H1 (cell line): Measurements from ENCODE around the gene SCAP. TPM values are rescaled to one million over a fixed set of nuclear protein-coding genes. Genes with fewer than 3 reads are reported as not detected.

Source experiments
- CTCF ChIA-PET: fragments of 300-600 bp; sonication (Branson Sonifier 250); formaldehyde crosslinking; loops from one replicate; lab custom pipeline; 2021; ENCODE audit not compliant: partially characterized antibody; lab: Charles Lee
- POLR2A ChIA-PET: fragments of 300-600 bp; sonication (Branson Sonifier 250); formaldehyde crosslinking; loops from one replicate; lab custom pipeline; 2021; ENCODE audit warnings: inconsistent platforms; ENCODE audit not compliant: partially characterized antibody; lab: Charles Lee
- DNase-seq, 2 experiments: peaks; one replicate each; pipeline versions ENCODE4 v3.0.0 to v3.0.0-alpha.2; 2010 to 2022; ENCODE audit warnings: low spot score in 2 of 2, low read depth in 1 of 2, mixed read lengths in 1 of 2
- FAIRE-seq: peaks from 2 replicates; lab custom pipeline; 2011; peaks lifted over from hg19 to GRCh38; lab: Jason Lieb, UNC
- H2AFZ ChIP-seq: 2 replicates; pipeline ENCODE4 v1.8.1; 2012; ENCODE audit warnings: low read length, inconsistent platforms
- H2AK5ac ChIP-seq: 2 replicates; pipeline ENCODE4 v1.6.1; 2013; ENCODE audit warnings: low read depth, low read length
- H2BK120ac ChIP-seq: replicated peaks from 2 replicates; pipeline ENCODE3; 2013; ENCODE audit warnings: low read depth, low read length, inconsistent platforms
- H2BK12ac ChIP-seq: 2 replicates; pipeline ENCODE4 v1.6.1; 2013; ENCODE audit warnings: low read depth, low read length
- H2BK15ac ChIP-seq: 2 replicates; pipeline ENCODE4 v1.6.1; 2013; ENCODE audit warnings: low read length
- H2BK20ac ChIP-seq: 2 replicates; pipeline ENCODE4 v1.6.1; 2013; ENCODE audit warnings: low read length
- H2BK5ac ChIP-seq: 2 replicates; pipeline ENCODE4 v1.6.1; 2013; ENCODE audit warnings: low read depth, low read length
- H3K14ac ChIP-seq: 2 replicates; pipeline ENCODE4 v1.6.1; 2013; ENCODE audit warnings: inconsistent platforms; ENCODE audit not compliant: insufficient read length
- H3K18ac ChIP-seq: 2 replicates; pipeline ENCODE4 v1.6.1; 2013; ENCODE audit warnings: low read length; ENCODE audit errors: extremely low read depth
- H3K23ac ChIP-seq: 2 replicates; pipeline ENCODE4 v1.6.1; 2013; ENCODE audit warnings: inconsistent platforms; ENCODE audit not compliant: insufficient read length
- H3K23me2 ChIP-seq: 2 replicates; pipeline ENCODE4 v1.6.1; 2013; ENCODE audit warnings: low read depth, low read length
- H3K27ac ChIP-seq: 2 replicates; pipeline ENCODE4 v1.6.1; 2011; ENCODE audit warnings: low read depth, low read length, inconsistent platforms
- H3K27me3 ChIP-seq, 4 experiments: replicated peaks in 1 of 4; 1 replicate in 1 of 4; 2 replicates in 3 of 4; pipeline versions ENCODE4 v1.6.1 to v1.8.1; 2011 to 2013; ENCODE audit warnings: low read length in 3 of 4, mild to moderate bottlenecking in 3 of 4, inconsistent platforms in 2 of 4, mixed read lengths in 2 of 4, moderate library complexity in 1 of 4; ENCODE audit not compliant: control insufficient read depth in 3 of 4, insufficient read depth in 3 of 4; ENCODE audit errors: extremely low read depth in 1 of 4
- H3K36me3 ChIP-seq, 4 experiments: 2 replicates each; pipeline versions ENCODE4 v1.6.1 to v1.8.1; 2011 to 2013; ENCODE audit warnings: mild to moderate bottlenecking in 4 of 4, low read length in 3 of 4, moderate library complexity in 2 of 4, control low read depth in 1 of 4, inconsistent platforms in 1 of 4; ENCODE audit not compliant: insufficient read depth in 4 of 4, control insufficient read depth in 2 of 4
- H3K4ac ChIP-seq: replicated peaks from 2 replicates; pipeline ENCODE3; 2013; ENCODE audit warnings: low read length, low read depth, mixed read lengths, inconsistent platforms; ENCODE audit not compliant: insufficient read length
- H3K4me1 ChIP-seq, 4 experiments: replicated peaks in 1 of 4; 1 replicate in 1 of 4; 2 replicates in 3 of 4; pipeline versions ENCODE4 v1.6.1 to v1.8.1; 2011 to 2013; ENCODE audit warnings: low read length in 3 of 4, inconsistent platforms in 2 of 4, mixed read lengths in 1 of 4; ENCODE audit not compliant: insufficient read depth in 4 of 4, control insufficient read depth in 3 of 4
- H3K4me2 ChIP-seq, 2 experiments: 2 replicates each; pipeline versions ENCODE4 v1.6.1 to v1.8.1; 2011 to 2013; ENCODE audit warnings: low read depth in 2 of 2, low read length in 2 of 2, control low read depth in 1 of 2, inconsistent platforms in 1 of 2, mild to moderate bottlenecking in 1 of 2; ENCODE audit not compliant: insufficient read depth in 1 of 2
- H3K4me3 ChIP-seq, 4 experiments: fragments of 200-600, 300-600 bp in 1 of 4; sonication (generic), shearing (Covaris generic), sonication (Bioruptor Twin) in 1 of 4; 2 replicates each; pipeline versions ENCODE4 v1.5.1 to v1.8.1; 2011 to 2016; ENCODE audit warnings: low read length in 4 of 4, low read depth in 3 of 4, control low read depth in 2 of 4, inconsistent platforms in 2 of 4, mild to moderate bottlenecking in 2 of 4, mixed read lengths in 1 of 4, moderate library complexity in 1 of 4; ENCODE audit not compliant: insufficient read depth in 2 of 4; ENCODE audit errors: extremely low read depth in 1 of 4
- H3K56ac ChIP-seq: replicated peaks from 2 replicates; pipeline ENCODE3; 2013; ENCODE audit warnings: low read depth, mild to moderate bottlenecking, mixed read lengths, low read length, inconsistent platforms; ENCODE audit not compliant: insufficient read length
- H3K79me1 ChIP-seq: 2 replicates; pipeline ENCODE4 v1.6.1; 2013; ENCODE audit warnings: low read depth, low read length, control low read depth
- H3K79me2 ChIP-seq, 2 experiments: 2 replicates each; pipeline versions ENCODE4 v1.6.1 to v1.8.1; 2012 to 2013; ENCODE audit warnings: low read length in 2 of 2, mild to moderate bottlenecking in 2 of 2, inconsistent platforms in 1 of 2; ENCODE audit not compliant: insufficient read depth in 2 of 2, control insufficient read depth in 1 of 2
- H3K9ac ChIP-seq, 4 experiments: replicated peaks in 1 of 4; 1 replicate in 1 of 4; 2 replicates in 3 of 4; pipeline versions ENCODE4 v1.6.1 to v1.8.1; 2011 to 2013; ENCODE audit warnings: low read depth in 3 of 4, low read length in 3 of 4, control low read depth in 2 of 4, mild to moderate bottlenecking in 2 of 4, moderate library complexity in 2 of 4, inconsistent platforms in 1 of 4; ENCODE audit errors: extremely low read depth in 1 of 4
- H3K9me3 ChIP-seq, 2 experiments: 2 replicates each; pipeline versions ENCODE4 v1.6.1 to v1.8.1; 2012 to 2013; ENCODE audit warnings: mild to moderate bottlenecking in 2 of 2, moderate library complexity in 2 of 2, control low read depth in 1 of 2, inconsistent platforms in 1 of 2, low read depth in 1 of 2, low read length in 1 of 2, mixed read lengths in 1 of 2; ENCODE audit not compliant: insufficient read depth in 2 of 2
- H4K20me1 ChIP-seq, 2 experiments: replicated peaks in 1 of 2; 2 replicates each; pipeline versions ENCODE3 to v1.8.1; 2011 to 2013; ENCODE audit warnings: inconsistent platforms in 2 of 2, low read length in 2 of 2, mild to moderate bottlenecking in 1 of 2; ENCODE audit not compliant: insufficient read depth in 2 of 2, control insufficient read depth in 1 of 2
- H4K5ac ChIP-seq: 2 replicates; pipeline ENCODE4 v1.6.1; 2013; ENCODE audit warnings: low read length, low read depth, mixed read lengths, inconsistent platforms; ENCODE audit not compliant: insufficient read length
- H4K8ac ChIP-seq: 2 replicates; pipeline ENCODE4 v1.8.0; 2013; ENCODE audit warnings: mild to moderate bottlenecking, moderate library complexity, low read length, inconsistent platforms; ENCODE audit not compliant: insufficient read depth; ENCODE audit errors: extremely low read depth
- H4K91ac ChIP-seq: replicated peaks from 2 replicates; pipeline ENCODE3; 2013; ENCODE audit warnings: low read length, mixed read lengths, inconsistent platforms; ENCODE audit not compliant: insufficient read length
- CTBP2 ChIP-seq: IDR thresholded peaks from 2 replicates; pipeline ENCODE4 v1.7.0; 2011; ENCODE audit warnings: borderline replicate concordance, mild to moderate bottlenecking, moderate library complexity, mixed read lengths, low read length; ENCODE audit not compliant: insufficient read depth, insufficient read length
- GABPA ChIP-seq: IDR thresholded peaks from 2 replicates; pipeline ENCODE4 v1.6.1; 2011; ENCODE audit warnings: mild to moderate bottlenecking, low read length, moderate library complexity, borderline replicate concordance; ENCODE audit not compliant: insufficient read depth
- NANOG ChIP-seq: IDR thresholded peaks from 2 replicates; pipeline ENCODE4 v1.6.1; 2011; ENCODE audit warnings: low read length, low read depth, mild to moderate bottlenecking, inconsistent platforms; ENCODE audit not compliant: insufficient read depth, poor library complexity, severe bottlenecking
- RBBP5 ChIP-seq: IDR thresholded peaks from 2 replicates; pipeline ENCODE4 v1.7.1; 2012; ENCODE audit warnings: low read depth, mild to moderate bottlenecking, inconsistent platforms, low read length, moderate library complexity, borderline replicate concordance
- SP1 ChIP-seq: IDR thresholded peaks from 2 replicates; pipeline ENCODE4 v1.6.1; 2011; ENCODE audit warnings: low read depth, low read length
- SRF ChIP-seq: IDR thresholded peaks from 2 replicates; pipeline ENCODE4 v1.6.1; 2011; ENCODE audit warnings: mild to moderate bottlenecking, low read depth, low read length, moderate library complexity
- WGBS, 2 experiments: shearing (Covaris generic) in 1 of 2; methylation state at CpG; one replicate each; pipeline versions ENCODE4 v1.1.6 to v1.1.7; 2013 to 2015; ENCODE audit warnings: low lambda C conversion rate in 2 of 2, mixed read lengths in 2 of 2, inconsistent platforms in 1 of 2, low coverage in 1 of 2, missing lambda C conversion rate in 1 of 2; ENCODE audit not compliant: insufficient replicate concordance in 2 of 2, insufficient coverage in 1 of 2, insufficient read length in 1 of 2; ENCODE audit errors: extremely low coverage in 1 of 2, missing lambda C conversion rate in 1 of 2; 5-methylcytosine and 5-hydroxymethylcytosine counted together
- long read RNA-seq, 2 experiments: library from RNA in 1 of 2; library from capped mRNA in 1 of 2; stranded (forward); transcript quantifications; one replicate each; pipeline ENCODE4 v2.0.0, GENCODE V29; 2021; ENCODE audit warnings: inconsistent platforms in 1 of 2
- polyA minus RNA-seq, 3 experiments: library from RNA; depleted of rRNA, polyadenylated mRNA; stranded (reverse); fragments of >200 nt; gene quantifications; 1 replicate in 2 of 3; 2 replicates in 1 of 3; pipeline ENCODE4 v1.2.3, GENCODE V29; 2011
- polyA plus RNA-seq, 7 experiments: library from polyadenylated mRNA; depleted of rRNA in 3 of 7; stranded (reverse) in 5 of 7; unstranded in 2 of 7; fragments of >200 nt in 5 of 7; fragments of 200-250 nt in 2 of 7; gene quantifications; 1 replicate in 5 of 7; 2 replicates in 1 of 7; 4 replicates in 1 of 7; pipeline versions ENCODE4 v1.2.1 to v1.2.3, GENCODE V29; 2011 to 2013; ENCODE audit warnings: missing spikeins in 2 of 7, mixed read lengths in 2 of 7
- total RNA-seq: library from RNA; stranded (reverse); fragmentation: NEBNext Ultra II Directional; extraction: Animal tissue kit (Norgen Biotek cat#: 25700); gene quantifications from 2 replicates; pipeline ENCODE4 v1.2.1, GENCODE V29; 2021
- TF ChIP-seq, protein P1 (sequence below): IDR thresholded peaks from 2 replicates; pipeline ENCODE4 v1.6.1; 2012; ENCODE audit warnings: inconsistent platforms

Gene SCAP
- total RNA-seq (110 and 114 TPM in 2 replicates), polyA plus RNA-seq (2011; rRNA removed) (74.0 and 103 TPM in 2 replicates), polyA minus RNA-seq (2011; rRNA and poly(A)+ RNA removed) (153 and 157 TPM in 2 replicates)
- polyA plus RNA-seq (2011; cell fraction: cytosol; rRNA removed) = 54.6 TPM
- polyA plus RNA-seq (2011; cell fraction: nucleus; rRNA removed) = 199 TPM
- 90.9 to 110 TPM (median 102 TPM) in 4 replicates for polyA plus RNA-seq (2012, experiment 1 of 2)
- polyA plus RNA-seq (2012, experiment 2 of 2) = 93.2 TPM
- polyA plus RNA-seq (2013, experiment 1 of 2) = 90.5 TPM
- polyA plus RNA-seq (2013, experiment 2 of 2) = 93.1 TPM
- polyA minus RNA-seq (2011; cell fraction: cytosol; rRNA and poly(A)+ RNA removed) = 108 TPM
- polyA minus RNA-seq (2011; cell fraction: nucleus; rRNA and poly(A)+ RNA removed) = 97.7 TPM
- long read RNA-seq, experiment 1, full-length matches to known transcripts = 1 of 86 reads
- long read RNA-seq, experiment 1, partial matches to known transcripts = 68 of 86 reads
- long read RNA-seq, experiment 1, other reads (novel, unspliced or antisense) = 17 of 86 reads
- long read RNA-seq, experiment 2 = 0 reads

DNA sequence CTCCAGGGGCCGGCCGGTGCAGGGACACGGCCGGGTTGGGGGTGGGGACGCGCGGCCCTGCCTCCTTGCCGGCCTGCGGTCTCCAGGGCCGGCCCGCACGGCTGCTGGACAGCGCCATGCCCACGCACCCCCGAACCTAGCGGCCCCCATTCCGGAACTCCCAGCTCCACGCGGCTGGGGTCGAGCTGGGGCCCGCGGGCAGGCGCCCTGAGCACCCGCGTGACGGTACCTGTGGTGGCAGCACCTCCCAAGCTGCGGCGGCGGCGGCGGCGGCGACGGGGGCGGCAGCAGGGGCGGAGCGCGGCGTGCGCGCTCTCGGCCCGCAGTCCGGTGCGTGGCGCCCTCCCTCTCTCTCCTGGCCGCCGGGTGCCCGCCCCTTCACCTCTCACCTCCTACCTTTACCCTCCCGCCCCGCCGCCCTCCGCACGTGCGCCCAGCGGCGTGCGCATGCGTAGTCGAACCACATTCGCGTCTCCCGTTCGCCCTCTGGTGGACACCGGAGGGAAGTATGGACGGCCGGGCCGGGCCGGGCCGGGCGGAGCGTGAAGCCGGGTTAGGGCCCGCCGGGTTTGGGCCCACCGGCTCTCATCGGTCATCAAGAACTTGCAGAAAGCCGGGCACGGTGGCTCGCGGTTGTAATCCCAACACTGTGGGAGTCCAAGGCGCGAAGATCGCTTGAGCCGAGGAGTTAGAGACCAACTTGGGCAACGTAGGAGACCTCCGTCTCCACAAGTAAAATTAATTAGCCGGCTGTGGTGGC, at the start of gene SCAP:
Gene SCAP (minus strand): TSS at position 372 of the 760 bp plus-strand sequence. CDS start 32,948 bp downstream, outside the sequence.
- Histone ChIP-seq H2BK20ac (no peak within 1 kb of the TSS), H3K18ac (peak within 1 kb of the TSS; percentile 32; the same call in 1 of the 2 replicates), H3K27ac (no peak within 1 kb of the TSS), H2AFZ (no peak within 1 kb of the TSS; the same call in 1 of the 2 replicates), H4K8ac (peak within 1 kb of the TSS; percentile 85), H3K4ac (no peak within 1 kb of the TSS), H3K36me3 (no peaks in the 10 kb centered on the region), H4K91ac (peak within 1 kb of the TSS; percentile 81), H2BK15ac (no peak within 1 kb of the TSS), H3K4me3 (peak within 1 kb of the TSS; percentile 76 to 91 (median 86)), H4K5ac (peak within 1 kb of the TSS; percentile 91), H3K4me1 (peaks cover 3 to 11% (median 4%) of the 10 kb centered on the region in 4 experiments; a peak in 3 of 7 replicates), H3K4me2 (peak within 1 kb of the TSS; percentile 77 to 78), H2BK12ac (peak within 1 kb of the TSS; percentile 80; the same call in 1 of the 2 replicates), H2BK120ac (peak within 1 kb of the TSS; percentile 78), H4K20me1 (peaks cover 0 to 10% of the 10 kb centered on the region in 2 experiments), H3K27me3 (no peaks in the 10 kb centered on the region), H3K79me1 (peaks cover 6% of the 10 kb centered on the region; the same call in 1 of the 2 replicates), H3K9ac (peak within 1 kb of the TSS; percentile 46 to 68 (median 54)), H3K23ac (no peak within 1 kb of the TSS), H2BK5ac (peak within 1 kb of the TSS; percentile 20; the same call in 1 of the 2 replicates), H3K23me2 (peaks cover 3% of the 10 kb centered on the region; the same call in 1 of the 2 replicates), H3K9me3 (no peaks in the 10 kb centered on the region), H3K14ac (no peak within 1 kb of the TSS), H2AK5ac (0 out of 2 replicates have a peak within 1 kb of the TSS, but pooled peaks have one; percentile 15), H3K79me2 (peaks cover 7 to 43% of the 10 kb centered on the region in 2 experiments), H3K56ac (peak within 1 kb of the TSS; percentile 19)
- ChIA-PET CTCF (interaction anchor here (0.7 to 2.2 kb wide), 18 partner anchors 10 to 57 kb away, joined by 3 to 8 read pairs (median 4); no protein-coding TSS in a partner anchor), POLR2A (interaction anchor here (0.8 to 1.7 kb wide), 6 partner anchors 10 to 350 kb away, joined by 3 to 5 read pairs (median 3); no protein-coding TSS in a partner anchor)
- WGBS, 2 experiments = 9% methylated on average over 52 of the region's 88 CpGs; no CpG with 5 or more reads in 1 of the 2 experiments
- FAIRE-seq (no peak), DNase-seq (peak; percentile 67 to 99)
- TF ChIP-seq NANOG = no peak
- TF ChIP-seq CTBP2 = no peak
- TF ChIP-seq SRF = 0 out of 2 replicates have a peak, but pooled peaks have one; percentile 14
- TF ChIP-seq SP1 = peak; percentile 48; the same call in 1 of the 2 replicates
- TF ChIP-seq, protein P1, sequence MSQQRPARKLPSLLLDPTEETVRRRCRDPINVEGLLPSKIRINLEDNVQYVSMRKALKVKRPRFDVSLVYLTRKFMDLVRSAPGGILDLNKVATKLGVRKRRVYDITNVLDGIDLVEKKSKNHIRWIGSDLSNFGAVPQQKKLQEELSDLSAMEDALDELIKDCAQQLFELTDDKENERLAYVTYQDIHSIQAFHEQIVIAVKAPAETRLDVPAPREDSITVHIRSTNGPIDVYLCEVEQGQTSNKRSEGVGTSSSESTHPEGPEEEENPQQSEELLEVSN = peak; percentile 97
- no peak for TF ChIP-seq GABPA
- peak; percentile 90 for TF ChIP-seq RBBP5
